GM23338 (cell line): ENCODE measurements around the gene SEMA4D. TPM values are rescaled to one million over a fixed set of nuclear protein-coding genes. Genes with fewer than 3 reads are reported as not detected.

ENCODE experiments used
- ATAC-seq: fragments of 200-7000 bp; cut with Tn5 transposase; 3 replicates; pipeline ENCODE4 v1.9.1; 2020
- DNase-seq: peaks from one replicate; pipeline ENCODE4 v3.0.0-alpha.2; 2015; ENCODE audit warnings: low spot score
- H2AFZ ChIP-seq: fragments of 200-600 bp; sonication (generic); 2 replicates; pipeline ENCODE4 v1.8.0; 2016; ENCODE audit warnings: antibody characterized with exemption, mild to moderate bottlenecking, moderate library complexity
- H3F3A ChIP-seq: fragments of 200-600 bp; sonication (generic); replicated peaks from 2 replicates; pipeline ENCODE4 v1.8.0; 2017; ENCODE audit warnings: antibody characterized with exemption, mixed run types, low read depth
- H3K27ac ChIP-seq: fragments of 200-600 bp; sonication (generic); 2 replicates; pipeline ENCODE4 v1.6.1; 2016; ENCODE audit warnings: low read depth
- H3K27me3 ChIP-seq: fragments of 200-600 bp; sonication (generic); 2 replicates; pipeline ENCODE4 v1.8.0; 2016; ENCODE audit warnings: mild to moderate bottlenecking, mixed run types, moderate library complexity; ENCODE audit not compliant: insufficient read depth
- H3K36me3 ChIP-seq: fragments of 200-600 bp; sonication (generic); 2 replicates; pipeline ENCODE4 v1.8.0; 2016; ENCODE audit warnings: mild to moderate bottlenecking; ENCODE audit not compliant: insufficient read depth
- H3K4me1 ChIP-seq: fragments of 200-600 bp; sonication (generic); 2 replicates; pipeline ENCODE4 v1.8.0; 2016; ENCODE audit warnings: mild to moderate bottlenecking, moderate library complexity; ENCODE audit not compliant: insufficient read depth
- H3K4me2 ChIP-seq: fragments of 200-600 bp; sonication (generic); 2 replicates; pipeline ENCODE4 v1.7.1; 2017; ENCODE audit warnings: mixed run types
- H3K4me3 ChIP-seq: fragments of 200-600 bp; sonication (generic); 2 replicates; pipeline ENCODE4 v1.6.1; 2016; ENCODE audit warnings: mixed run types
- H3K79me2 ChIP-seq: fragments of 200-600 bp; sonication (generic); replicated peaks from 2 replicates; pipeline ENCODE4 v1.8.0; 2017; ENCODE audit warnings: mild to moderate bottlenecking; ENCODE audit not compliant: insufficient read depth
- H3K9me2 ChIP-seq: fragments of 200-600 bp; sonication (generic); 2 replicates; pipeline ENCODE4 v1.8.0; 2017; ENCODE audit not compliant: insufficient read depth
- H4K20me1 ChIP-seq: fragments of 200-600 bp; sonication (generic); replicated peaks from 2 replicates; pipeline ENCODE4 v1.8.0; 2017; ENCODE audit warnings: mild to moderate bottlenecking; ENCODE audit not compliant: insufficient read depth
- H3K27ac Mint-ChIP-seq: 2 replicates; pipeline ENCODE4 v1.8.0; 2020; ENCODE audit warnings: inconsistent platforms, mild to moderate bottlenecking, moderate library complexity, mixed read lengths
- H3K27me3 Mint-ChIP-seq: 3 replicates; pipeline ENCODE4 v1.8.0; 2022; ENCODE audit warnings: low read depth, mild to moderate bottlenecking, moderate library complexity, mixed read lengths, inconsistent platforms; ENCODE audit not compliant: insufficient read depth, poor library complexity
- H3K36me3 Mint-ChIP-seq: 3 replicates; pipeline ENCODE4 v1.8.0; 2021; ENCODE audit warnings: low read depth, mild to moderate bottlenecking, inconsistent platforms, moderate library complexity, mixed read lengths
- H3K4me1 Mint-ChIP-seq: 3 replicates; pipeline ENCODE4 v1.8.0; 2020; ENCODE audit warnings: mild to moderate bottlenecking, inconsistent platforms, mixed read lengths
- H3K4me3 Mint-ChIP-seq: 3 replicates; pipeline ENCODE4 v1.8.0; 2021; ENCODE audit warnings: moderate library complexity, mild to moderate bottlenecking, inconsistent platforms, mixed read lengths
- H3K9me3 Mint-ChIP-seq: 3 replicates; pipeline ENCODE4 v1.8.0; 2020; ENCODE audit warnings: moderate library complexity, mild to moderate bottlenecking, inconsistent platforms, mixed read lengths
- CREB1 ChIP-seq: fragments of 250-450 bp; sonication (Bioruptor Pico); IDR thresholded peaks from 2 replicates; pipeline ENCODE4 v1.5.0; 2020; ENCODE audit warnings: low read depth, mild to moderate bottlenecking, moderate library complexity
- CTCF ChIP-seq, 2 experiments: fragments of 200-600 bp in 1 of 2; sonication (generic) in 1 of 2; conservative IDR thresholded peaks; 2 replicates each; pipeline versions ENCODE4 v1.5.1 to v1.6.1; 2016 to 2017; ENCODE audit warnings: antibody characterized with exemption in 2 of 2, low read depth in 2 of 2, mild to moderate bottlenecking in 2 of 2, moderate library complexity in 1 of 2
- EZH2 ChIP-seq: fragments of 200-600 bp; sonication (generic); IDR thresholded peaks from one replicate; pipeline ENCODE4 v1.8.0; 2017; ENCODE audit warnings: antibody characterized with exemption, mild to moderate bottlenecking, low read depth; ENCODE audit not compliant: unreplicated experiment
- EZH2phosphoT487 ChIP-seq: fragments of 200-600 bp; sonication (generic); IDR thresholded peaks from one replicate; pipeline ENCODE4 v1.8.1; 2018; ENCODE audit warnings: antibody characterized with exemption; ENCODE audit not compliant: unreplicated experiment
- JUNB ChIP-seq: IDR thresholded peaks from one replicate; pipeline ENCODE4 v1.6.1; 2016; ENCODE audit warnings: antibody characterized with exemption; ENCODE audit not compliant: unreplicated experiment
- NANOG ChIP-seq: IDR thresholded peaks from 2 replicates; pipeline ENCODE4 v1.6.1; 2016; ENCODE audit warnings: antibody characterized with exemption, borderline replicate concordance
- POLR2AphosphoS5 ChIP-seq: IDR thresholded peaks from 2 replicates; pipeline ENCODE4 v1.6.1; 2016; ENCODE audit warnings: antibody characterized with exemption, low read depth
- STAT1 ChIP-seq: IDR thresholded peaks from one replicate; pipeline ENCODE4 v1.6.1; 2016; ENCODE audit warnings: antibody characterized with exemption; ENCODE audit not compliant: unreplicated experiment
- ZNF114 ChIP-seq: fragments of 250-450 bp; sonication (Bioruptor Pico); IDR thresholded peaks from 2 replicates; pipeline ENCODE4 v1.5.0; 2020; ENCODE audit warnings: mild to moderate bottlenecking, moderate library complexity
- ZNF331 ChIP-seq: fragments of 250-450 bp; sonication (Bioruptor Pico); IDR thresholded peaks from 2 replicates; pipeline ENCODE4 v1.5.0; 2020; ENCODE audit warnings: low read depth, mild to moderate bottlenecking, moderate library complexity
- ZNF462 ChIP-seq: fragments of 250-450 bp; sonication (Bioruptor Pico); IDR thresholded peaks from 2 replicates; pipeline ENCODE4 v1.5.0; 2020; ENCODE audit warnings: mild to moderate bottlenecking, moderate library complexity
- polyA plus RNA-seq: library from polyadenylated mRNA; unstranded; fragments of >200 nt; fragmentation: Nextera tagmentation; extraction: Ambion mirVana; gene quantifications from 2 replicates; pipeline ENCODE4 v1.2.1, GENCODE V29; 2016
- total RNA-seq: library from RNA; depleted of rRNA; stranded (reverse); fragments of >200 nt; shearing (Covaris generic); gene quantifications from 2 replicates; pipeline ENCODE4 v1.2.3, GENCODE V29; 2014
- TF ChIP-seq, protein P1 (sequence below): IDR thresholded peaks from 2 replicates; pipeline ENCODE4 v1.6.1; 2016; ENCODE audit warnings: antibody characterized with exemption
- TF ChIP-seq, protein P2 (sequence below): IDR thresholded peaks from one replicate; pipeline ENCODE4 v1.6.1; 2018; ENCODE audit warnings: antibody characterized with exemption; ENCODE audit not compliant: unreplicated experiment

The SEMA4D gene
- total and polyA plus RNA-seq, 2 experiments from 2014 or later, result 19.3 to 63.0 TPM

GRCh38 chr9:89386797-89387196, 111.1 kb downstream of the SEMA4D start:
- DNase-seq, result no peak
- H3K4me1 Mint-ChIP-seq, result no peaks in the 10 kb centered on the region

More at GRCh38 chr9:89386797-89387196, 111.1 kb downstream of the SEMA4D start:
- Histone ChIP-seq H3F3A (no peaks in the 10 kb centered on the region), H3K36me3 (peaks cover 17% of the 10 kb centered on the region), H3K9me2 (no peaks in the 10 kb centered on the region), H3K79me2 (no peaks in the 10 kb centered on the region), H2AFZ (no peak overlapping the region), H3K4me2 (no peak overlapping the region), H4K20me1 (no peaks in the 10 kb centered on the region), H3K4me3 (no peak overlapping the region), H3K27ac (no peak overlapping the region), H3K4me1 (no peaks in the 10 kb centered on the region), H3K27me3 (no peaks in the 10 kb centered on the region)
- no peak for ATAC-seq
- H3K9me3 Mint-ChIP-seq, result no peaks in the 10 kb centered on the region
- H3K4me3 Mint-ChIP-seq, result no peak overlapping the region
- no peak for TF ChIP-seq CREB1 (CRISPR knock-in tag)
- no peak for TF ChIP-seq POLR2AphosphoS5
- no peak for TF ChIP-seq ZNF331 (CRISPR knock-in tag)
- TF ChIP-seq, protein P1, sequence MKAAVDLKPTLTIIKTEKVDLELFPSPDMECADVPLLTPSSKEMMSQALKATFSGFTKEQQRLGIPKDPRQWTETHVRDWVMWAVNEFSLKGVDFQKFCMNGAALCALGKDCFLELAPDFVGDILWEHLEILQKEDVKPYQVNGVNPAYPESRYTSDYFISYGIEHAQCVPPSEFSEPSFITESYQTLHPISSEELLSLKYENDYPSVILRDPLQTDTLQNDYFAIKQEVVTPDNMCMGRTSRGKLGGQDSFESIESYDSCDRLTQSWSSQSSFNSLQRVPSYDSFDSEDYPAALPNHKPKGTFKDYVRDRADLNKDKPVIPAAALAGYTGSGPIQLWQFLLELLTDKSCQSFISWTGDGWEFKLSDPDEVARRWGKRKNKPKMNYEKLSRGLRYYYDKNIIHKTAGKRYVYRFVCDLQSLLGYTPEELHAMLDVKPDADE, result no peak
- TF ChIP-seq EZH2phosphoT487, result no peak
- TF ChIP-seq NANOG, result no peak
- no peak for TF ChIP-seq CTCF (conservative IDR thresholded peaks at IDR 0.05; ENCODE audit: low read depth in 2 of 2)
- TF ChIP-seq, protein P2, sequence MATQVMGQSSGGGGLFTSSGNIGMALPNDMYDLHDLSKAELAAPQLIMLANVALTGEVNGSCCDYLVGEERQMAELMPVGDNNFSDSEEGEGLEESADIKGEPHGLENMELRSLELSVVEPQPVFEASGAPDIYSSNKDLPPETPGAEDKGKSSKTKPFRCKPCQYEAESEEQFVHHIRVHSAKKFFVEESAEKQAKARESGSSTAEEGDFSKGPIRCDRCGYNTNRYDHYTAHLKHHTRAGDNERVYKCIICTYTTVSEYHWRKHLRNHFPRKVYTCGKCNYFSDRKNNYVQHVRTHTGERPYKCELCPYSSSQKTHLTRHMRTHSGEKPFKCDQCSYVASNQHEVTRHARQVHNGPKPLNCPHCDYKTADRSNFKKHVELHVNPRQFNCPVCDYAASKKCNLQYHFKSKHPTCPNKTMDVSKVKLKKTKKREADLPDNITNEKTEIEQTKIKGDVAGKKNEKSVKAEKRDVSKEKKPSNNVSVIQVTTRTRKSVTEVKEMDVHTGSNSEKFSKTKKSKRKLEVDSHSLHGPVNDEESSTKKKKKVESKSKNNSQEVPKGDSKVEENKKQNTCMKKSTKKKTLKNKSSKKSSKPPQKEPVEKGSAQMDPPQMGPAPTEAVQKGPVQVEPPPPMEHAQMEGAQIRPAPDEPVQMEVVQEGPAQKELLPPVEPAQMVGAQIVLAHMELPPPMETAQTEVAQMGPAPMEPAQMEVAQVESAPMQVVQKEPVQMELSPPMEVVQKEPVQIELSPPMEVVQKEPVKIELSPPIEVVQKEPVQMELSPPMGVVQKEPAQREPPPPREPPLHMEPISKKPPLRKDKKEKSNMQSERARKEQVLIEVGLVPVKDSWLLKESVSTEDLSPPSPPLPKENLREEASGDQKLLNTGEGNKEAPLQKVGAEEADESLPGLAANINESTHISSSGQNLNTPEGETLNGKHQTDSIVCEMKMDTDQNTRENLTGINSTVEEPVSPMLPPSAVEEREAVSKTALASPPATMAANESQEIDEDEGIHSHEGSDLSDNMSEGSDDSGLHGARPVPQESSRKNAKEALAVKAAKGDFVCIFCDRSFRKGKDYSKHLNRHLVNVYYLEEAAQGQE, result no peak
- TF ChIP-seq EZH2, result no peak
- TF ChIP-seq JUNB, result no peak
- TF ChIP-seq ZNF462 (CRISPR knock-in tag), result no peak
- no peak for TF ChIP-seq ZNF114
- no peak for TF ChIP-seq STAT1
- peaks cover 3% of the 10 kb centered on the region for H3K27me3 Mint-ChIP-seq
- peaks cover 63% of the 10 kb centered on the region for H3K36me3 Mint-ChIP-seq
- H3K27ac Mint-ChIP-seq, result no peak overlapping the region
